LNCaP clone FGC (cell line): ENCODE results near the gene ENTPD6.
"Not testable (repeated sequence)": the region's sequence is repeated elsewhere in the genome, so short reads cannot be mapped to it uniquely, and the experiment has no call there.

ENCODE experiments used
- DNase-seq: peaks from one replicate; pipeline ENCODE4 v3.0.0-alpha.2; 2011; ENCODE audit warnings: low read depth
- H3K4me3 ChIP-seq: 2 replicates; pipeline ENCODE4 v1.5.1; 2011; ENCODE audit warnings: mild to moderate bottlenecking, low read depth, low read length, control low read depth
- TF ChIP-seq, protein P1 (sequence below): IDR thresholded peaks from 2 replicates; pipeline ENCODE4 v1.5.1; 2012; ENCODE audit warnings: mild to moderate bottlenecking; ENCODE audit not compliant: control insufficient read depth, insufficient read depth; ENCODE audit errors: extremely low read depth

Gene ENTPD6

DNA sequence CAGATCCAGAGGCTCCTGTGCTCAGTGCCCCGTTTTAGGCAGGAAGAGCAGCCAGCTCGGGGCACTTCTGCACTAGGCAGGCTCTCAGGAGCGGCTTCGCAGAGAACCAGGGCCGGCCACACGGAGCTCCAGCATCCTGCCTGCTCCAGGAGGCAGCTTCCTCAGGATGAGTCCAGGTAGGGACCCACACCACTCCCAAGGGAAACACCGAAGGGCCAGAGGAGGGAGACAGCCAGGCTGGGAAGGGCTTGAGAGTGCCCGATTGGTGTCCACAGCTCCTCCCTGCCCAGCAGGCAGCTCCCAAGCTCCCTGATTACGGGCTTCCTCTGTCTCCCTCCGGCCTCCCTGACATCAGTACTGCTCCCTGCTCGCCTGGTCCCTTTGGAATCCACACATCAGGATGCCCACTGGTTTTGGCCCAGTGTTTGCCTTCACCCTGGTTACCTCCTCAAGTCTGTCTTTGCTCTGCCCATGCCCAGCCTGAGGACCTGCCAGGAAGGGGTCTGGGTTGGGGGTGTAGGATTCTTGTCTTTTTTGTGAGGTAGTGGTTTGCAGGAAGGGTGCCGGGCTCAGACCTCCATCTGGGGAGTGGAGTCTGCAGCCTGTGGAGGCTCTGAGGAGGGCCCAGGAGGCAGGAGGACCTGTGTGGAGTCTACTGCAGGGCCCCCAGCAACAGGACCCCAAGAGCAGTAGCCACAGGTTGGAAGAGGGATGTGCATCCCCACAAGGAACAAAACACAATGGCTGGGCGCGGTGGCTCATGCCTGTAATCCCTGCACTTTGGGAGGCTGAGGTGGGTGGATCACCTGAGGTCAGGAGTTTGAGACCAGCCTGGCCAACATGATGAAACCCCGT is 41.2 kb downstream of the ENTPD6 start:
- no peak overlapping the region for H3K4me3 ChIP-seq
- TF ChIP-seq, protein P1, sequence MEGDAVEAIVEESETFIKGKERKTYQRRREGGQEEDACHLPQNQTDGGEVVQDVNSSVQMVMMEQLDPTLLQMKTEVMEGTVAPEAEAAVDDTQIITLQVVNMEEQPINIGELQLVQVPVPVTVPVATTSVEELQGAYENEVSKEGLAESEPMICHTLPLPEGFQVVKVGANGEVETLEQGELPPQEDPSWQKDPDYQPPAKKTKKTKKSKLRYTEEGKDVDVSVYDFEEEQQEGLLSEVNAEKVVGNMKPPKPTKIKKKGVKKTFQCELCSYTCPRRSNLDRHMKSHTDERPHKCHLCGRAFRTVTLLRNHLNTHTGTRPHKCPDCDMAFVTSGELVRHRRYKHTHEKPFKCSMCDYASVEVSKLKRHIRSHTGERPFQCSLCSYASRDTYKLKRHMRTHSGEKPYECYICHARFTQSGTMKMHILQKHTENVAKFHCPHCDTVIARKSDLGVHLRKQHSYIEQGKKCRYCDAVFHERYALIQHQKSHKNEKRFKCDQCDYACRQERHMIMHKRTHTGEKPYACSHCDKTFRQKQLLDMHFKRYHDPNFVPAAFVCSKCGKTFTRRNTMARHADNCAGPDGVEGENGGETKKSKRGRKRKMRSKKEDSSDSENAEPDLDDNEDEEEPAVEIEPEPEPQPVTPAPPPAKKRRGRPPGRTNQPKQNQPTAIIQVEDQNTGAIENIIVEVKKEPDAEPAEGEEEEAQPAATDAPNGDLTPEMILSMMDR, result no peak
- DNase-seq, result no peak

DNA sequence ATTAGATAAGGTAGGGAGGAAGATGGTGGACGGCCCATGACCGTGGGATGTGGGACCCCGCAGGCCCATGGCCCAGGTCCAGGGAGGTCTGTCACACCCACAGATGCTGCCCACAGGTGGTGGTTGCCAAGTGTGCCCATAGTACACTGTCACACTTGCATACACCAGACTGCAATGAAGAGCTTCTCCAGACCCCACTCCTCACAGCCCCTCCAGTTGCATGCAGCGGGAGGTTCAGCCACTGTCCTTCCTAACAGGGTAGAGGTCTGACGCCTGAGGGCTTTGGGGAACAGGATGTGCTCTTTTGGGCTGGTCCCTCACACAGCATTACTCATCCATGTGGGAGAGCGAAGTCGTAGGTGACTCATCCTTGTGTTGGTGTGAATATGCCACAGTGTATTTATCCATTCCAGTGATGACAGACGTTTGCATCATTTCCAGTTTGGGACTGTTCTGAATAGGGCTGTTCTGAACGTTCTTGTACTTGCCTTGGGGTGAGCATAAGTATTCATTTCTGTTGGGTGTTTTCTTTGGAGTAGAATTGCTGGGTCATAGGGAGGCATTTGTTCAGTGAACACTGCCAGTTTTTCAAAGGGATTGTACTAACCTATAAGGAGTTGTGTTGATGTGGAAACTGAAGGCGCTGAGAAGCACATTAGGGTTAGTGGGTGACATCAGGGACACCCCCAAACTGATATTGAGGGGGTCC is 42.3 kb downstream of the ENTPD6 start:
- no peak overlapping the region for H3K4me3 ChIP-seq
- TF ChIP-seq, protein P1, result no peak
- no peak for DNase-seq

DNA sequence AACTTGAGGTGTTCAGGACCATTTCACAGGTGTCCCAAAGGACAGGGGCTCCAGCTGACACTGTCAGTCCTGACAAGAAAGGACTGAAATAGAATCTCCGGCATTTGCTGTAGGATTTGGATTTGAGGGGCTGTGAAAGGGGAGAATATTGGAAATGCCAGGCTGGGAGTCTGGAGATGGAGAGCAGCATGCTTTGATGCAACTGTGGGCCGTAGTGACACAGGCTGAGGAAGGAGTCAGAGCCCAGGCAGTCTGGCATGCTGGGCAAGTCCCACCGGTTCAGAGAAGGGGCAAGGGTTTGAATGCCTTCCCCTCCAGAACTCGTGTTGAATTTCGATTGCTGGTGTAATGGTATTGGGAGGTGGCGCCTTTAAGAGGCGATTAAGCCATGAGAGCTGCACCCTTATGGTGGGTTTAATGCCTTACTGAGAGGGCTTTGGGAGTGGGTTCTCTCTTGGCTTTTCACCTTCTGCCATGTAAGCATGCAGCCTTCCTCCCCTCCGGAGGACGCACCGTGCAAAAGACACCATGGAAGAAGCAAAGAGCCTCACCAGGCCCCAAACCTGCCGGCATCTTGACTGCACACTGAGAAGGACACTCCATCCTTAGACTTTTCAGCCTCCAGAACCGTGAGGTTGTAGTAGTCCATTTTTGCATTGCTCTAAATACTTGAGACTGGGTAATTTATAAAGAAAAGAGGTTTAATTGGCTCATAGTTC is 43.0 kb downstream of the ENTPD6 start:
- no peak overlapping the region for H3K4me3 ChIP-seq

DNA sequence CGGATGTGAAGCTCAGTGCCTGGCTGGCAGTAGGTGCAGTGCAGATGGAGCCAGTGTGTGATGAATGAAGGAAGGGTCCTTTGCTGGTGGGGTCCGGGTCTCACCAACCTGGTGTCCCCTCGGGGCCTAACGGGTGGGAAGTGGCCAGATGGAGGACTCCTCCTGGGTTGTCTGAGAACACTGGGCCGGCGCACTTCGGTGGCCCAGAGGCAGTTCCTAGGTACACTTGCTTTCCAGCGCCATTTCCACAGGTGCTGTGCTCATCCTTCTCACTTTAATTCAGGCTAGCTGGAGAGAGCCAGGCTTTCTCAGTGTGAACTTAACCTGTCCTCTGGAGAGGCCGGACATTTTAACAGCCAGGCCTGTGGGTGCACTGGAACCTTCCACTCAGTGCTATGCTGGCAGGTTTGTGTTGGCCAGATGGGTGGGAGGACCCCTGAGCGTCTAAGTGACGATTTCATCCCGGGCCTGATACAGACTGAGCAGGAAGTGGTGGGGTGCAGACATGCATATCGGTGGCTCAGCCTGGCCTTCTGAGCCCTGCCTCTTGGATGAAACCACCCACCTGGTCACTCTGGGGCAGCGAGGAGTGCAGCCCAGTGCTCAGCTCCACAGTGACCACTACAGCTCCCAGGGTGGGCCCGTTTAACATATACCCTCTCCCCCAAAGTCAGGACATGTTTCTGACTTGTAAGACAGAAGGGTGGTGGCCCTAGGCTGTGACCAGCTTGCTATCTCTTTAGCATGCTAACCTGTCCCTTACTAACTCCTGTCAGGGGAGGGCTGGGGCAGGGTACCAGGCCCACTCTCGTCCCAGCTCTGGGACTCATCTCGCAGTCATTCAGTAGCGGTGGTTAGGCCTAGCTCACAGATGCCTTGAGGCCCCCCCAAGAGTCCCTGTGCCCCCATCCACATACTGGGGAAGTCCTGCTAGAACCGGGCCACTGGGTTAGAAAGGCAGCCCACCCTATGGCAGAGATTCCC is 44.2 kb downstream of the ENTPD6 start:
- no peak overlapping the region for H3K4me3 ChIP-seq
- TF ChIP-seq, protein P1, result no peak
- DNase-seq, result no peak

More for the DNA sequence above, 43.0 kb downstream of the ENTPD6 start:
- TF ChIP-seq, protein P1, result no peak
- DNase-seq, result no peak

DNA sequence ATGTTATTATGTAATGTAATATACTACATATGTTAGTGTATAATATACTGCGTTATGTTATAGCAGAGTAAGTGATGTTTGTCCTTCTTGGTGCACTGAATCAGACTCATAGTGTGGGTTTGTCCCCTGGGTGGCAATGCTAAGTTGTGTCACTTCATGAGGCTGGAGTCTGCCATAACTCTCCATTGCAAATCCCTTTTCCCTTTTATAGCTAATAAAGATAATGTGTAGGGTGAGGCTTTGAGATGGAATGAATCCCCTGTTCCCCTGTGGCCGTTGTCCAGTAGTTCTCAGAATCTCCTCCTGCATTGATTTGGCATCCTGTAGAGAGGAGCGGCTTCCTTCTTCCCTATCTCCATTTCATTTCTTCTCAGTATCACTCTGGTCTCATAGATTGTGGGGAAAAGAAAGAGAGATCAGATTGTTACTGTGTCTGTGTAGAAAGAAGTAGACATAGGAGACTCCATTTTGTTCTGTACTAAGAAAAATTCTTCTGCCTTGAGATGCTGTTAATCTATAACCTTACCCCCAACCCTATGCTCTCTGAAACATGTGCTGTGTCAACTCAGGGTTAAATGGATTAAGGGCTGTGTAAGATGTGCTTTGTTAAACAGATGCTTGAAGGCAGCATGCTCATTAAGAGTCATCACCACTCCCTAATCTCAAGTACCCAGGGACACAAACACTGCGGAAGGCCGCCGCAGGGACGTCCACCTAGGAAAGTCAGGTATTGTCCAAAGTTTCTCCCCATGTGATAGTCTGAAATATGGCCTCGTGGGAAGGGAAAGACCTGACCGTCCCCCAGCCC is 45.5 kb downstream of the ENTPD6 start:
- not testable (repeated sequence) for DNase-seq, H3K4me3 ChIP-seq

DNA sequence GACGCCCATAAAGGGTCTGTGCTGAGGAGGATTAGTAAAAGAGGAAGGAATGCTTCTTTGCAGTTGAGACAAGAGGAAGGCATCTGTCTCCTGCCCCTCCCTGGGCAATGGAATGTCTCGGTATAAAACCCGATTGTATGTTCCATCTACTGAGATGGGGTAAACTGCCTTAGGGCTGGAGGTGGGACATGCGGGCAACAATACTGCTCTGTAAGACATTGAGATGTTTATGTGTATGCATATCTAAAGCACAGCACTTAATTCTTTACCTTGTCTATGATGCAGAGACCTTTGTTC is 46.1 kb downstream of the ENTPD6 start:
- H3K4me3 ChIP-seq, DNase-seq: not testable (repeated sequence)

DNA sequence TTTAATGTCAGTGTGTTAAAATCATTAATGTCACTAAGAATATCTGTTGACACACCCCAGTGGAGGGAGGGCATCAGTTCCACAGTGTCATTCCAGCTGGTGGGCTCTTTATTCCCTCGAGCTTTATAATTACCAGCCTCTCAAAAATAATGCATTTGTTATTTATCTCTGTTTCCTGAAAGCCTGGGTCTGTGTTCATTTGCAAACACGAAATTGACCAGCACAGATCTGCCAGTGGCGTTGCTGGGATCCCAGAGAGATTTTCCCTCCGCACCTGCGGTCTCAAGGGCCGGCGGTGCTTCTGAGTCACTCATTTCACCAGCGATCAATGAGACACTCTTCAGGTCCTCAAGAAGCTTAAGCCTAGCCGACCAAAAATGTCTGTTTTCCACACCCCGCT is 46.7 kb downstream of the ENTPD6 start:
- TF ChIP-seq, protein P1, result no peak
- DNase-seq, result no peak

More for the DNA sequence above, 46.7 kb downstream of the ENTPD6 start:
- no peak overlapping the region for H3K4me3 ChIP-seq
